Stimulated activated naive CD8-positive, alpha-beta T cell treated with anti-CD3 and anti-CD28 coated beads, Interleukin-15, Interleukin-2, amounts not matched to agents 100 ng/mL and 50 ng/mL, for 24 hours (primary cell): ENCODE data around the gene FAM107B.

Source experiments
- H3K27ac Mint-ChIP-seq: one replicate; pipeline ENCODE4 v1.8.0; 2021; ENCODE audit warnings: mild to moderate bottlenecking, mixed read lengths
- H3K27me3 Mint-ChIP-seq: one replicate; pipeline ENCODE4 v1.8.0; 2021; ENCODE audit warnings: mixed read lengths
- H3K36me3 Mint-ChIP-seq: one replicate; pipeline ENCODE4 v1.8.0; 2021; ENCODE audit warnings: low read depth, mixed read lengths
- H3K4me1 Mint-ChIP-seq: one replicate; pipeline ENCODE4 v1.8.0; 2021; ENCODE audit warnings: low read depth, mixed read lengths
- H3K4me3 Mint-ChIP-seq: one replicate; pipeline ENCODE4 v1.8.0; 2021; ENCODE audit warnings: mild to moderate bottlenecking, mixed read lengths
- H3K9me3 Mint-ChIP-seq: one replicate; pipeline ENCODE4 v1.8.0; 2021; ENCODE audit warnings: mixed read lengths

Gene FAM107B

GRCh38 chr10:14549496-14549895 lies 225.2 kb downstream of the FAM107B start:
- Mint-ChIP-seq H3K4me1 (peaks cover 90% of the 10 kb centered on the region), H3K4me3 (no peak overlapping the region), H3K9me3 (no peaks in the 10 kb centered on the region), H3K27ac (peak overlapping the region; percentile 38), H3K27me3 (no peaks in the 10 kb centered on the region), H3K36me3 (peaks cover 51% of the 10 kb centered on the region)

- no peak overlapping the region for H3K4me3 Mint-ChIP-seq
- peaks cover 90% of the 10 kb centered on the region for H3K4me1 Mint-ChIP-seq
- peak overlapping the region; percentile 42 for H3K27ac Mint-ChIP-seq
- no peaks in the 10 kb centered on the region for H3K9me3 Mint-ChIP-seq
- no peaks in the 10 kb centered on the region for H3K27me3 Mint-ChIP-seq
- H3K36me3 Mint-ChIP-seq = peaks cover 47% of the 10 kb centered on the region
Measured at GRCh38 chr10:14548970-14549369, 225.7 kb downstream of the FAM107B start.

- peaks cover 91% of the 10 kb centered on the region for H3K4me1 Mint-ChIP-seq
- no peaks in the 10 kb centered on the region for H3K9me3 Mint-ChIP-seq
- no peak overlapping the region for H3K4me3 Mint-ChIP-seq
- H3K27ac Mint-ChIP-seq = no peak overlapping the region
- peaks cover 47% of the 10 kb centered on the region for H3K36me3 Mint-ChIP-seq
- no peaks in the 10 kb centered on the region for H3K27me3 Mint-ChIP-seq
Measured at GRCh38 chr10:14548474-14548873, 226.2 kb downstream of the FAM107B start.

- H3K36me3 Mint-ChIP-seq = peaks cover 41% of the 10 kb centered on the region
- H3K4me3 Mint-ChIP-seq = no peak overlapping the region
- H3K27me3 Mint-ChIP-seq = no peaks in the 10 kb centered on the region
- H3K4me1 Mint-ChIP-seq = peaks cover 91% of the 10 kb centered on the region
- H3K27ac Mint-ChIP-seq = peak overlapping the region; percentile 70
- H3K9me3 Mint-ChIP-seq = no peaks in the 10 kb centered on the region
Measured at GRCh38 chr10:14547816-14548215, 226.9 kb downstream of the FAM107B start.

- Mint-ChIP-seq H3K36me3 (peaks cover 42% of the 10 kb centered on the region), H3K4me3 (no peak overlapping the region), H3K9me3 (no peaks in the 10 kb centered on the region), H3K27ac (peak overlapping the region; percentile 56), H3K4me1 (peaks cover 87% of the 10 kb centered on the region), H3K27me3 (no peaks in the 10 kb centered on the region)
Measured at GRCh38 chr10:14545827-14546226, 228.9 kb downstream of the FAM107B start.

DNA sequence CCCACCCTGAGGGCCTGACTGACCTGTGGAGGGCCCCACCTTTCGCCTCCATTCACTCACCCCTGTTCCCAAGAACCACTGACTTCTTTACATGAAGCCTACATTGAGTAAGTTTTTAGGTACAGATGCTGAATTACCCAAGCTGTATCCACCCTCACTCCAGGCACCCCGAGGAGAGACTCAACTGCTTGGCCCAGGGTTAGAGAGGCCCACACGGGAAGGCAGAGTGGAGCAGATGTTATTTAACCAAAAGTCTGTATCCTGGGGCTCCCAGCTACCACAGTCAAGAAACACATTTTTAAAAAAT lies 230.8 kb downstream of the FAM107B start:
- Mint-ChIP-seq H3K36me3 (peaks cover 37% of the 10 kb centered on the region), H3K4me3 (peak overlapping the region; percentile 67), H3K4me1 (peaks cover 83% of the 10 kb centered on the region)

DNA sequence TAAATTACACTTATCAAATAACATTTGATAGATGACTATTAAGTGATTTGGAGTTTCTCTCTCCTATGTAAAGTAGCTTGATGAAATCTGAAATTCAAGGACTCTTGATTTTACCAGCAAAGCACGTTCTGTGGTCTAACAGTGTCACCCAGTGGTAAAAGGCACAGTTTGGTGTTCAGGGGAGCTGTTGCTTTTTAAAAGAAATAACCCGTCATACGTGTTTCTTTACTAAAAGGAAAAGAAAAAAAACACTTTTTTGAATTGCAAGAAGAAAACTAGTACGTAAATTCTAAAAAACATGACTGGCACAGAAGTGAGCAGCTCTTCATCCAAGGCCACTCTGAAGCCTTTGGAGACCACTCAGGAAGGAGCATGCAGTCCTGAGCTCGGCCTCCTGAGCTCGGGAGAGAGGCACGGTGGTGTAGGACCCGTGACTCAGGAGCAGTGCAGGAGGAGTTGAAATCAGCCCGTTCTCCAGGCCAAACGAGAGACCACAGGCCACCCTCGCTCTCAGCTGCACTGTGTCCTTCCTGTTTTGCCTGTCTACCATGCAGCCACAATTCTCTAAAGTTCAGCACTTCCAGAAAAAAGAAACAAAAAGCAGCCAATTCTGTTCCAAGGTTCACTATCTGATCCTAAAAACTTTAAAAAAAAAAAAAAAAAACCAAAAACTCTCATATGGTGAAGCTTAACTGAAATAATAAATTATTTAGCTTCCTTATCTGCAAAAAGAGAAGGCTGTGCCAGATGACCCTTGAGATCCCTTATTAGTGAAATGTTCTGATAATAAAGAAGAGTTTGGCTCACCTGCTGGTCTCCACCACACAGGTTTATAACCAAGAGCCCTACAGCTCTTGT lies 231.4 kb downstream of the FAM107B start:
- H3K27me3 Mint-ChIP-seq = no peaks in the 10 kb centered on the region
- peak overlapping the region; percentile 67 for H3K4me3 Mint-ChIP-seq
- peak overlapping the region; percentile 85 for H3K27ac Mint-ChIP-seq
- H3K36me3 Mint-ChIP-seq = peaks cover 42% of the 10 kb centered on the region
- H3K4me1 Mint-ChIP-seq = peaks cover 78% of the 10 kb centered on the region
- H3K9me3 Mint-ChIP-seq = no peaks in the 10 kb centered on the region

More for the DNA sequence above, 230.8 kb downstream of the FAM107B start:
- H3K9me3 Mint-ChIP-seq = no peaks in the 10 kb centered on the region
- peak overlapping the region; percentile 85 for H3K27ac Mint-ChIP-seq
- H3K27me3 Mint-ChIP-seq = no peaks in the 10 kb centered on the region

GRCh38 chr10:14541379-14541778 lies 233.3 kb downstream of the FAM107B start:
- Mint-ChIP-seq H3K4me1 (peaks cover 73% of the 10 kb centered on the region), H3K27ac (peak overlapping the region; percentile 43), H3K4me3 (no peak overlapping the region), H3K9me3 (no peaks in the 10 kb centered on the region), H3K36me3 (peaks cover 30% of the 10 kb centered on the region), H3K27me3 (no peaks in the 10 kb centered on the region)

DNA sequence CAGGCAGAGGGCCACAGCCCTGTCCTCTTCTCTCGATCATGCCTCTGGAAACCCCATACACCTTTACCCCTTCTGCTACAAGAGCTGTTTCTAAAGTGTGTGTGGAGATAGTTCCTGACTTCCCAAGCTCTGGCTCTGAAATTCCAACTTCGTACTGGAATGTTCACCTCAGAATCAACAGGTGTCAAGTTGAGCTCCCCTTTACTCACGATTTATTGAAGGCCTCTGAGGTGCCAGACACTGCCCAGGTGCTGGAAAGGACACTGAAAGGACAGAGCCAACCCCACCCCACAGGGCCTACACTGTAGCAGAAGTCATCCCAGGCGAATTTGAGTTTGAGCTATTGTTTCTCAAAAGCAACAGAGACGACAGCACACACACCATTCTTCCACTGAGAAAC lies 234.1 kb downstream of the FAM107B start:
- Mint-ChIP-seq H3K27me3 (no peaks in the 10 kb centered on the region), H3K9me3 (no peaks in the 10 kb centered on the region), H3K27ac (peak overlapping the region; percentile 43), H3K36me3 (peaks cover 27% of the 10 kb centered on the region), H3K4me1 (peaks cover 74% of the 10 kb centered on the region), H3K4me3 (no peak overlapping the region)

DNA sequence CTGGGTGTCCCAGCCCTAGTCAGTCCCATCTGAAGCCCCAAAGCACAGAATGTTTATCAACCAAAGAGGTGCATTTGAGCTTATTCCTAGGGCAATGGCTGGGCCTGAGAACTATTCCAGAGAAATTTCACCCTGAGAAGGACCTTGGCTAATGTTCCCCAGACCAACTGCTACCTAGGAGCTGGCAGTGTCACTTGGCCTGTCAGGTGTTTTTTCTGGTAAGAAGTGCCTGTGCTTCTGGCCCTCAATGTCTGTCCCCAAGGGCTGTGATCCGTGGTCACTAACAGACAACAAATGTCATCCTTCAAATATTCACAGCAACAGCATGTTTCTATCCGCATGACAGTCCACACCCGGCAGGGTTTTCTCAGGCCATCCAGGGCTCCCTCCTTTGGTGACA lies 234.6 kb downstream of the FAM107B start:
- H3K36me3 Mint-ChIP-seq = peaks cover 33% of the 10 kb centered on the region

GRCh38 chr10:14539176-14539575 lies 235.5 kb downstream of the FAM107B start:
- no peaks in the 10 kb centered on the region for H3K27me3 Mint-ChIP-seq
- H3K9me3 Mint-ChIP-seq = no peaks in the 10 kb centered on the region
- H3K4me3 Mint-ChIP-seq = no peak overlapping the region
- peak overlapping the region; percentile 17 for H3K27ac Mint-ChIP-seq
- peaks cover 41% of the 10 kb centered on the region for H3K36me3 Mint-ChIP-seq
- peaks cover 74% of the 10 kb centered on the region for H3K4me1 Mint-ChIP-seq

More for the DNA sequence above, 234.6 kb downstream of the FAM107B start:
- no peak overlapping the region for H3K4me3 Mint-ChIP-seq
- peak overlapping the region; percentile 43 for H3K27ac Mint-ChIP-seq
- no peaks in the 10 kb centered on the region for H3K27me3 Mint-ChIP-seq
- no peaks in the 10 kb centered on the region for H3K9me3 Mint-ChIP-seq
- H3K4me1 Mint-ChIP-seq = peaks cover 75% of the 10 kb centered on the region

GRCh38 chr10:14536241-14537213 lies 238.2 kb downstream of the FAM107B start:
- no peaks in the 10 kb centered on the region for H3K27me3 Mint-ChIP-seq
- no peaks in the 10 kb centered on the region for H3K9me3 Mint-ChIP-seq
- no peak overlapping the region for H3K27ac Mint-ChIP-seq
- peaks cover 79% of the 10 kb centered on the region for H3K4me1 Mint-ChIP-seq
- peaks cover 53% of the 10 kb centered on the region for H3K36me3 Mint-ChIP-seq
- no peak overlapping the region for H3K4me3 Mint-ChIP-seq

DNA sequence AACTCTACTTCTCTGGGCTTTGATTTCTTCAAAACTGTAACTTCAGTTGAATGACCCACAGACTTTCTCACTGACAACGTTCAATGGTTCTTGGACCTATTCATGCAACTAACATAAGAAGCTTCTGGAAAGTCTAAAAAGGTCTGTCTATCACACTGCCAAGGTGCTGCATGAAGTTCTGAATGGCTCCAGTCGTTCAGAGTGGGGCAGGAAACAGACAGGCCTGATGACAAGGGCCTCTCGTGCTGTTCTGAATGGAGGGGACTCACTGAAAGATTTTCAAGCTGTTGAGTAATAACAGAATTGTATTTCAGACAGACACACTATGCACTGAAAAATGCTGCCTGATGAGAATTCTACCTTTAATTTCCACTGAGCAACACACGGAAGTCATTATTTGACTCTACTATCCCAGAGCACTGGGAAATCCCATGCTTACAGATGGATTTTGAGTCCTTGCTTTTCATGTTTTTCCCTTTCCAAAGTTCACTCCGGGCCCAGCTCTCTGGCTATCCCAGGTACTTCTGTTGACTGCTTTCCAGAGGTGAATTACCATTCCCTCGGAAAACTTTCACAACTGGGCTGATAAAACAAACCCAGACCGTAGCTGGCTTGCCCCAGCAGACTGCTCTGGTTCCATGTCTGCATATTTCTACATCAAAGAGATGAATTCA lies 239.1 kb downstream of the FAM107B start:
- peaks cover 77% of the 10 kb centered on the region for H3K4me1 Mint-ChIP-seq
- no peaks in the 10 kb centered on the region for H3K9me3 Mint-ChIP-seq
- no peak overlapping the region for H3K4me3 Mint-ChIP-seq
- H3K27ac Mint-ChIP-seq = peak overlapping the region; percentile 79
- H3K27me3 Mint-ChIP-seq = no peaks in the 10 kb centered on the region
- H3K36me3 Mint-ChIP-seq = peaks cover 51% of the 10 kb centered on the region

GRCh38 chr10:14534152-14534551 lies 240.5 kb downstream of the FAM107B start:
- Mint-ChIP-seq H3K36me3 (peaks cover 62% of the 10 kb centered on the region), H3K27me3 (no peaks in the 10 kb centered on the region), H3K4me1 (peaks cover 80% of the 10 kb centered on the region), H3K9me3 (no peaks in the 10 kb centered on the region), H3K4me3 (no peak overlapping the region), H3K27ac (peak overlapping the region; percentile 26)
